Cerebellar cortex (tissue), 1 donor: ENCODE results near the gene OPRD1.

ENCODE experiments used
- DNase-seq: peaks from one replicate; pipeline ENCODE4 v3.0.0-alpha.2; 2015; ENCODE audit warnings: low spot score

OPRD1 gene

DNA sequence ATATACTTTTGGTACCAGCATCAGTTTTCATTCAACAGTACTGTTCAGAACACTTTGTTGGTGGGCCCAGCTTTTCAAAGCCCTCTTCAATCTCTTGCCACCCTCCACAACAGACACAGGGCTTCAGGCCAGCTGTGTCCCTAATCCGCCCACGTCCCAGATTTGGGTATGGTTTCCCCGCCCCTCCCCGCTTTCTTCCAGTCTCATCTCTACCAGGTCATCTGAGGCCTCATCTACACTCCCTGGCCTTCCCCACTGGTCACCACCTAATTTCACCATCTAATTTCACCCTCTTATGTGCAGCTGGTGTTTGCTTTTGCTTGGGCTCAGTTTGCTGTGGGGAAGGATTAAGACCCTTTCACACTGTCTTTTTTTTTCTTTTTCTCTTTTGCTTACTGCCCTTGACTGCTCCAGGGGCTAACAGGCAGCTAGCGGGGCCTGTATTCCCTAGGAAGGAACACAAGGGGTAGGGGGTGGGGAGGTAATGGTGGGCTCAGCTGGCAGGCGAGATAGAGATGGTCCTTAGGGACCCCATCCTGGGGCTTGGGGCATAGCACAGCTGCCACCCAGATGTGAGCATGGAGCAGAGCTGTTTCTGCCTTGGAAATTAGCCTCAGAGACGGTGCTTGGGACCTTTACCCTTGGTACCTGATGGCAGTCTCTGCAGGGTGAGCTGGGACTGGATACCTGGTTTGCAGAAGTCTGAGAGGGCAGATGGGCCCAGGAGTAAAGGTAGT, 98.6 kb downstream of the OPRD1 start:
- no peak for DNase-seq

DNA sequence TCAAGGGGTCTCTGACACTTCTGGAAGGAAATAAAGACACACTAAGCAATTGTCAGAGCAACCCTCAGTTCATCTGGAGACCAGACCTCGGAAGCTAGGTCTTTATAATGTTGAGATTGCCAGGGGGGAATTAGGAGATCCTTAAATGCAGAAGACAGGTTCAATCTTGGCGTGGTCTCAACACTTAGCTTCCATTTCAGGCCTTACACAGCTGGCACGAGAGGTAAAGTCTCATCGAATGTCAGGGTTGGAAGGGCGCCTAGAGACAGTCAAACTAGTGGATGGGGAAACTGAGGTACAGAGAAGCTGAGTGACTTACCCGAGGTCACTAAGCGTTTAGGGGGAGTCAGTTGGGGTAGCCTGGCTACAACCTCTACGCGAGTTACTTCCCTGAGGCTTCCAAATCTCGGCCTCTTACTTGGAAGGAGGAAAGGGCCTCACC, 101.8 kb downstream of the OPRD1 start:
- DNase-seq: no peak

DNA sequence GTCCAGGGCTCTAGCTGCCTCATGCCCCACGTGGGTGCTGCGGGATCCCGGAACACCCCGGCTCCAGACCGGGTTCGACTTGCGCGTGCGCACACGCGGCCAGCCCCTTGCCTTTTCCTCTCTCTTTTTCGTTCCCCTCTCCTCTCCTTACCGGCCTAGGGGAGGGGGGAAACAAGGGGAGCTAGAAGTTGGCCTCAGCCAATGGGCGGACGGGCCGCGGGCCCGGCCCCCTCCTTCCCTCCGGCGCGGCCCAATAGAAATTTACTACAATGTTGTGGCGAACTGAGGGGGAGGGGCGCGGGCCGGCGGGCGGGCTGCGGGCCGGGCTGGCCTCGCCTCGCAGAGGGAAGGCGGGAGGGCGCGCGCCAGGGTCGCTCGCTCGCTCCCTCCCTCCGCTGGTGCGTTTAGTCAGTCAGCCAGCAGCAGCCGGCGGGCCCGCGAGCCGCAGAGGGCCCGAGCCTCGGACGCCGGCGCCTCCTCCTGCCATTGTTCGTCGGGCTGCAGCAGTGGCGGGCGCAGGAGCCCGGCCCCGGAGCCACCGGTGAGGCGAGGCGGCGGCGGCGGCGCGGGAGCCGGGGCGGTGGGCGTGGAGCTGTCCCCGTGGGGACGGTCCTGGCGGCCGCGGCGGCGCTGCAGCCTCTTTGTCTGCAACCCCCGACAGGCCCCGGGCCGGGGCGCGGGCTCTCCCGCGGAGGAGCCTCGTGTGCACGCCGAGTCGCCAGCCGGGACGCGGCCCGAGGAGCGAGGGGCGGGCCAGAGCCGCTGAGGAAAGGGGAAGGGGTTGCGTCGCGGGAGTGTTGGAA, 102.5 kb downstream of the OPRD1 start, which contains the start of gene EPB41:
Gene EPB41 (plus strand): TSS at position 342 of the 803 bp plus-strand sequence. CDS start 72,869 bp downstream, outside the sequence.
- peak; percentile 98 for DNase-seq

DNA sequence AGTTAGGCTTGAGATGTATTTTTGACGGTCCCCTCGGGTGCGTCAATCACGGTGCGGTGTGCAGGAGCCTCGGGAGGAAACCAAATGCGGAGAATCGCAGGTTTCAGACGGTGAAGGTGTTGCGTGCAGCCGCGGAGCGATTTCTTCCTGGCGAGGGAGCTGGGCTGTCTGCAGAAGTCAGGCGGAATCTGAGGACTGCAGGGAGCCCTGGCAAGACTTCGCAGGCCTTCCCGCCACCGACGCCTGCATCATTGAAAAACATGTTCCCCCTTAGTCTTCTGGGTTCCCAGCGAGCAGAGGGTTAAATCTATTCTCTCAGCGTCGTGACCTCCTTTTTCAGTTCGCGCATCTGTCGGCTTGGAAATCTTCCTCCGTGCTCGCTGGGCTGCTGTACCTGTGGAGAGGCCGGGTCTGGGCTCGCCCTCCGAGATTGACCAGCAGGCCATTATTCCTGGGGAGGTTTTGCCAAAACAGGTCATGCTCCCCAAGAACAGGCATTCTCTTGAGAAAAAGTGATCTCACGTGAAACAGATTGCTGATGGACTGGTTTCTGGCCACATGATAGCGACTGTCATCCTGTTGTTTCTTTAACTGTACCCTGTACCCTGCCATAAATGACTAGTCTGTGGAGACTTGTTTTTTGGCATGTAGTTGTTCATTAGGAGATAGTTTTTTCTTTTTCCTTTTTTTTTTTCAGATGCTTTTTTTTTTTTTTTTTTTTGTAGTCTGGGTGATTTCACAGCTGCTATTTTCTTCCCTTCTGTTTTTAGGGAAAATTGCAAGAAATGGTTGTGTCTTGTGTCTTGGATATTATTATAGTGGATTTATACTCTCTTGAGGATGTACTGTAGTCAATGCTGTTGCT, 103.3 kb downstream of the OPRD1 start:
- peak; percentile 91 for DNase-seq

DNA sequence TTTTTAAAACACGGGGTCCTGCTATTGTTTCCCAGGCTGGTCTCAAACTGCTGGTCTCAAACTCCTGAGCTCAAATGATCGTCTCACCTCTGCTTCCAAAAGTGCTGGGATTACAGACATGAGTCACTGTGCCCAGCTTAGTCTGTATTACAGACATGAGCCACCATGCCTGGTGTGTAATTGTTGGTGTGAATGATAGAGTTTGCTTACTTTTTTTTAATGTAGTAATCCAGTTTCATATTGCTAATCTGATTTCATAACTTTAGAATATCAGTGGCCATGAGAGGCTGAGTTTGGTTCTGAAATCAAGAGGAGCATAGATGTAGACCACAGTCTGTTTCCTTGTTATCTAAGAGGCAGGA, 105.8 kb downstream of the OPRD1 start:
- DNase-seq: no peak
